CD4-positive, alpha-beta T cell treated with Interleukin-4 for 1 hour (primary cell): ENCODE results near the gene CBX3.

Experiments used
- DNase-seq, 2 donors: peaks; one replicate each; pipeline ENCODE4 v3.0.0-alpha.2; 2020 to 2022

CBX3 gene

GRCh38 chr7:26188957-26189541, 12.5 kb upstream of the CBX3 start:
- DNase-seq: peak in 1 of 2 donors; percentile 46

- DNase-seq: no peak
These were observed 11.8 kb upstream of the CBX3 start for GRCh38 chr7:26189697-26190096.

- DNase-seq: peak in 1 of 2 donors; percentile 34
These were observed 11.1 kb upstream of the CBX3 start for GRCh38 chr7:26190417-26190869.

GRCh38 chr7:26191233-26191973, 10.1 kb upstream of the CBX3 start:
- DNase-seq: no peak

GRCh38 chr7:26191974-26192479, 9.5 kb upstream of the CBX3 start:
- DNase-seq: peak in 1 of 2 donors; percentile 18

- DNase-seq: peak in 1 of 2 donors; percentile 38
These were observed 9.0 kb upstream of the CBX3 start for GRCh38 chr7:26192485-26193087.

GRCh38 chr7:26193432-26194207, 7.9 kb upstream of the CBX3 start:
- peak in 1 of 2 donors; percentile 37 for DNase-seq

- peak in 1 of 2 donors; percentile 34 for DNase-seq
These were observed 6.8 kb upstream of the CBX3 start for GRCh38 chr7:26194764-26195163.

- DNase-seq: peak in 1 of 2 donors; percentile 33
These were observed 6.4 kb upstream of the CBX3 start for GRCh38 chr7:26195182-26195581.

- peak in 1 of 2 donors; percentile 35 for DNase-seq
These were observed 5.5 kb upstream of the CBX3 start for GRCh38 chr7:26195867-26196657.

GRCh38 chr7:26197153-26198115, 4.1 kb upstream of the CBX3 start:
- peak in 1 of 2 donors; percentile 42 for DNase-seq

GRCh38 chr7:26198133-26198780, 3.3 kb upstream of the CBX3 start:
- peak in 1 of 2 donors; percentile 73 for DNase-seq

- DNase-seq: no peak
These were observed 2.8 kb upstream of the CBX3 start for GRCh38 chr7:26198781-26199169.

GRCh38 chr7:26199301-26200037, 2.1 kb upstream of the CBX3 start:
- DNase-seq: peak; percentile 70

GRCh38 chr7:26200038-26200443, 1.5 kb upstream of the CBX3 start:
- DNase-seq: peak; percentile 68 to 79

GRCh38 chr7:26200444-26201246, 900 bp upstream of the CBX3 start, which contains the start of gene HNRNPA2B1:
Gene HNRNPA2B1, minus strand, starts transcription at chr7:26200746. Its CDS starts 169 bp downstream, at chr7:26200577.
- DNase-seq: peak; percentile 98 to 99

- peak; percentile 53 to 61 for DNase-seq
These were observed 760 bp downstream of the CBX3 start for GRCh38 chr7:26202019-26202990.
